ENCODE measurements around the gene DYSF.
"Not testable (repeated sequence)": the region's sequence is repeated elsewhere in the genome, so short reads cannot be mapped to it uniquely, and the experiment has no call there.

Gene DYSF

GRCh38 chr2:71453404-71454220 lies at the start of gene DYSF:
TSS of gene DYSF (plus strand) at chr2:71453561.
- DNase-seq, result peak; percentile 29

GRCh38 chr2:71409611-71410010 lies 43.8 kb upstream of the DYSF start:
- DNase-seq, result no peak

- no peak for DNase-seq
Measured at GRCh38 chr2:71410696-71411095, 42.7 kb upstream of the DYSF start.

GRCh38 chr2:71416866-71417265 lies 36.5 kb upstream of the DYSF start:
- not testable (repeated sequence) for DNase-seq

GRCh38 chr2:71417300-71418202 lies 35.8 kb upstream of the DYSF start:
- no peak for DNase-seq

- no peak for DNase-seq
Measured at GRCh38 chr2:71419145-71419544, 34.2 kb upstream of the DYSF start.

GRCh38 chr2:71419976-71420375 lies 33.4 kb upstream of the DYSF start:
- DNase-seq, result no peak

- DNase-seq, result no peak
Measured at GRCh38 chr2:71422786-71423185, 30.6 kb upstream of the DYSF start.

- no peak for DNase-seq
Measured at GRCh38 chr2:71423817-71424420, 29.4 kb upstream of the DYSF start.

GRCh38 chr2:71426721-71427120 lies 26.6 kb upstream of the DYSF start:
- no peak for DNase-seq

- no peak for DNase-seq
Measured at GRCh38 chr2:71428472-71429383, 24.6 kb upstream of the DYSF start.

- DNase-seq, result not testable (repeated sequence)
Measured at GRCh38 chr2:71445142-71445541, 8.2 kb upstream of the DYSF start.

- no peak for DNase-seq
Measured at GRCh38 chr2:71446505-71446904, 6.9 kb upstream of the DYSF start.

- no peak for DNase-seq
Measured at GRCh38 chr2:71449343-71449742, 4.0 kb upstream of the DYSF start.

GRCh38 chr2:71451705-71452104 lies 1.7 kb upstream of the DYSF start:
- DNase-seq, result no peak

- DNase-seq, result no peak
Measured at GRCh38 chr2:71452565-71452964, 796 bp upstream of the DYSF start.

GRCh38 chr2:71454221-71455010 lies 1.1 kb downstream of the DYSF start:
- DNase-seq, result no peak

GRCh38 chr2:71455011-71455740 lies 1.8 kb downstream of the DYSF start:
- no peak for DNase-seq

GRCh38 chr2:71455741-71456569 lies 2.6 kb downstream of the DYSF start:
- no peak for DNase-seq

GRCh38 chr2:71456617-71457016 lies 3.3 kb downstream of the DYSF start:
- DNase-seq, result no peak

Measured in DMS79 (cell line).